Osteocyte (in vitro differentiated cells): ENCODE measurements around the gene HDGF. TPM values are rescaled to one million over a fixed set of nuclear protein-coding genes. Genes with fewer than 3 reads are reported as not detected.
A peak's percentile ranks its signal among the peaks of the same experiment; 100 is the strongest.

ENCODE experiments used
- DNase-seq: peaks from one replicate; pipeline ENCODE4 v3.0.0; 2021; ENCODE audit warnings: mixed read lengths; ENCODE audit not compliant: unreplicated experiment; ENCODE audit errors: extremely low spot score
- H3K27ac Mint-ChIP-seq: one replicate; pipeline ENCODE4 v1.8.0; 2021; ENCODE audit warnings: mild to moderate bottlenecking, mixed read lengths; ENCODE audit not compliant: unreplicated experiment
- H3K27me3 Mint-ChIP-seq: one replicate; pipeline ENCODE4 v1.8.0; 2021; ENCODE audit warnings: mixed read lengths; ENCODE audit not compliant: unreplicated experiment
- H3K36me3 Mint-ChIP-seq: one replicate; pipeline ENCODE4 v1.8.0; 2021; ENCODE audit warnings: mixed read lengths; ENCODE audit not compliant: unreplicated experiment
- H3K4me1 Mint-ChIP-seq: one replicate; pipeline ENCODE4 v1.8.0; 2021; ENCODE audit warnings: mixed read lengths; ENCODE audit not compliant: unreplicated experiment
- H3K4me3 Mint-ChIP-seq: one replicate; pipeline ENCODE4 v1.8.0; 2021; ENCODE audit warnings: mild to moderate bottlenecking, moderate library complexity, mixed read lengths; ENCODE audit not compliant: unreplicated experiment
- H3K9me3 Mint-ChIP-seq: one replicate; pipeline ENCODE4 v1.8.0; 2021; ENCODE audit warnings: mixed read lengths; ENCODE audit not compliant: unreplicated experiment
- total RNA-seq: library from RNA; stranded (reverse); gene quantifications from 2 replicates; pipeline ENCODE4 v1.2.1, GENCODE V29; 2021
- TF ChIP-seq, protein P1 (sequence below): fragments of 200-600 bp; sonication (generic); IDR thresholded peaks from 2 replicates; pipeline ENCODE4 v1.5.0; 2021; ENCODE audit warnings: antibody characterized with exemption, mild to moderate bottlenecking, moderate library complexity

Gene HDGF
- total RNA-seq, 1 donor from 2014 or later: 213 TPM

GRCh38 chr1:156704166-156704711 is 47.2 kb downstream of the HDGF start:
- peak overlapping the region; percentile 78 for H3K4me3 Mint-ChIP-seq
- H3K4me1 Mint-ChIP-seq: peaks cover 64% of the 10 kb centered on the region
- peaks cover 17% of the 10 kb centered on the region for H3K36me3 Mint-ChIP-seq
- H3K27ac Mint-ChIP-seq: peak overlapping the region; percentile 95
- H3K9me3 Mint-ChIP-seq: no peaks in the 10 kb centered on the region
- DNase-seq: no peak
- no peaks in the 10 kb centered on the region for H3K27me3 Mint-ChIP-seq
- TF ChIP-seq, protein P1, sequence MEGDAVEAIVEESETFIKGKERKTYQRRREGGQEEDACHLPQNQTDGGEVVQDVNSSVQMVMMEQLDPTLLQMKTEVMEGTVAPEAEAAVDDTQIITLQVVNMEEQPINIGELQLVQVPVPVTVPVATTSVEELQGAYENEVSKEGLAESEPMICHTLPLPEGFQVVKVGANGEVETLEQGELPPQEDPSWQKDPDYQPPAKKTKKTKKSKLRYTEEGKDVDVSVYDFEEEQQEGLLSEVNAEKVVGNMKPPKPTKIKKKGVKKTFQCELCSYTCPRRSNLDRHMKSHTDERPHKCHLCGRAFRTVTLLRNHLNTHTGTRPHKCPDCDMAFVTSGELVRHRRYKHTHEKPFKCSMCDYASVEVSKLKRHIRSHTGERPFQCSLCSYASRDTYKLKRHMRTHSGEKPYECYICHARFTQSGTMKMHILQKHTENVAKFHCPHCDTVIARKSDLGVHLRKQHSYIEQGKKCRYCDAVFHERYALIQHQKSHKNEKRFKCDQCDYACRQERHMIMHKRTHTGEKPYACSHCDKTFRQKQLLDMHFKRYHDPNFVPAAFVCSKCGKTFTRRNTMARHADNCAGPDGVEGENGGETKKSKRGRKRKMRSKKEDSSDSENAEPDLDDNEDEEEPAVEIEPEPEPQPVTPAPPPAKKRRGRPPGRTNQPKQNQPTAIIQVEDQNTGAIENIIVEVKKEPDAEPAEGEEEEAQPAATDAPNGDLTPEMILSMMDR: no peak

- Mint-ChIP-seq H3K27me3 (no peaks in the 10 kb centered on the region), H3K4me3 (peak overlapping the region; percentile 78), H3K36me3 (peaks cover 21% of the 10 kb centered on the region), H3K4me1 (peaks cover 59% of the 10 kb centered on the region), H3K27ac (peak overlapping the region; percentile 95), H3K9me3 (no peaks in the 10 kb centered on the region)
- no peak for DNase-seq
- TF ChIP-seq, protein P1: no peak
These were observed 47.7 kb downstream of the HDGF start for GRCh38 chr1:156703741-156704140.

DNA sequence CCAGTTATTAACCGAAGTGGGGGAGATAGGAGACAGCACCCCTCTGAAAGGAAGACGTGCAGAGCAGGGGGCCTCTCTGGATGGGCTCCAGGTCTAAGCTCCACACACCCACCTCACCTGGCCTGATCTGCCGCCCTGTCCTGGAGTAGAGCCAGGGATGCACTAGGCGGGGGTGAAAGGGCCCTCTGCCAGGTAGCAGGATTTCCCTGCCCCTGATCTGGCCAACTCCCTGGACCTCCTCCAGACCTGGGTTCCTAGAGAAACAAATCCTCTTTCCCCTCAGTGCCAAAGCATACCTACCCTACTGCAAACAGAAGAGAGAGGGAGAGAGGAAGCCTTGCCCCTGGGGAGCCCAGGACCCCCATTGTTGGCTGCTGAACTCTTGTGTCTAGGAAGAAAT is 48.1 kb downstream of the HDGF start:
- TF ChIP-seq, protein P1: no peak
- Mint-ChIP-seq H3K27me3 (no peaks in the 10 kb centered on the region), H3K36me3 (peaks cover 24% of the 10 kb centered on the region), H3K27ac (peak overlapping the region; percentile 95), H3K4me3 (peak overlapping the region; percentile 78), H3K4me1 (peaks cover 55% of the 10 kb centered on the region), H3K9me3 (no peaks in the 10 kb centered on the region)
- DNase-seq: no peak

DNA sequence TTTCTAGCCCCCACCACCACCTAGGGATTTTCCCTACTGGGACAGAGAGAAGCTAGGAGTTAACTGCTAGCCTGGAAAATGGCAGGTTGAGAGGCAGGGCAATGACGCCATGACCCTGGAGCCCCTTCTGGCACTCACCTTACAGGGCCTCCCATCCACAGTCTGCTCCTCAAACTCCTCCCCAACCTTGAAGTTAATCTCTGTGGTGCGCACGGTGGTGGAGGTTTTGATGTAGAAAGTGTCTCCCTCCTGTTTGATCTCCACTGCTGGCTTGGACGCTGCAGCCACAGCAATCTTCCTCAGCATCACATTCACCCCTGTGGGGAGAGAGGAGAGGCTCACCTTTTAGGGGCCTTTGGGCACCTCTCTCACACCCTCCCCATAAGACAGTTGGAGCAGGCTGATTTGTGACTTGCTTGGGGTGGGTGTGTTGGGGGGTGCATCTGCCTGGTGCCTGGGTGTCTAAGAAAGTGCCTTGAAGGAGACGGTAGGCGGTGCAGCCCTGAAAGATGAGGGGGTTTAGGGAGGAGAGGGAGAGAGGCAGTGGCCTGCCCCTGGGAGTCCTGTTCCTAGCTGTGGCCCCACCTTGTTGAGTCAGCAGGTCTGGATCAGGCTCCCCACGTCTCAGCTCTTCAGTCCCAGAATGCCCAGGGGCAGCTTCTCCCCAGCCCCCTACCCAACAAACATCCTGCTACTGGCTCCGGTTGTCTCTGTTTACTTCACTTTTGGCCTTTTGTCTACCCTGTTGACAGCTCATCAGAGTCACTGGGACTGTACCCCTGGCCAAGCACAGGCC is 50.5 kb downstream of the HDGF start:
- H3K27me3 Mint-ChIP-seq: peaks cover 2% of the 10 kb centered on the region
- H3K4me1 Mint-ChIP-seq: peaks cover 31% of the 10 kb centered on the region
- H3K9me3 Mint-ChIP-seq: no peaks in the 10 kb centered on the region
- TF ChIP-seq, protein P1: no peak
- DNase-seq: no peak
- no peak overlapping the region for H3K4me3 Mint-ChIP-seq
- peaks cover 30% of the 10 kb centered on the region for H3K36me3 Mint-ChIP-seq
- H3K27ac Mint-ChIP-seq: no peak overlapping the region

DNA sequence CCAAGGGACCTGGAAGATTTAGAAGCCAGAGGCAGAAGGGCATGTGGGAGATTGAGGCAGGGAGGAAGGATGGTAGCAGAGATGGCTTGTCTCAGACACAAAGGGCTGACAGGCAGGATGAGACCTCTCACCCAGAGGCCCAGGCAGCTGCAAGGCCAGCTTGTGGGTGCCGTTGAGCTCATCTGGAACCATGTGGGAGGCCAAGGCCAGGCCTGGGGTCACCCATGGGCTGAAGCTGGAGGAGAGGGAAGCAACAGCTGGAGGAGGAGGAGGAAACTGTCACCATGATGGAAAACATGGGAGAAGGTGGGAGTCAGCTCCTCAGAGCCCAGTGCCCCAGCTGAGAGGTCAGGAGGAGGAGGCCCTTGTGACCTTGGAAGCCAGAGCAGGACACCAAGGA is 52.5 kb downstream of the HDGF start:
- no peak overlapping the region for H3K27ac Mint-ChIP-seq
- peaks cover 27% of the 10 kb centered on the region for H3K36me3 Mint-ChIP-seq
- H3K9me3 Mint-ChIP-seq: no peaks in the 10 kb centered on the region
- H3K4me3 Mint-ChIP-seq: no peak overlapping the region
- DNase-seq: no peak
- H3K27me3 Mint-ChIP-seq: peaks cover 2% of the 10 kb centered on the region
- H3K4me1 Mint-ChIP-seq: peaks cover 21% of the 10 kb centered on the region
- TF ChIP-seq, protein P1: no peak
